ENCODE measurements around the gene AGO1. TPM values are rescaled to one million over a fixed set of nuclear protein-coding genes. Genes with fewer than 3 reads are reported as not detected.

AGO1 gene
- total and polyA plus RNA-seq, 2 of the 8 experiments (the other 6 are each of a cell fraction or from before 2014, with no cell fraction given) = 15.1 to 73.7 TPM

GRCh38 chr1:35929730-35930592, 47.0 kb downstream of the AGO1 start:
- H2BK12ac ChIP-seq (ENCODE audit: low read depth, low read length) = no peak overlapping the region
- no peaks in the 10 kb centered on the region; the same call in 1 of the 2 replicates for H3K79me1 ChIP-seq (ENCODE audit: low read depth, low read length)
- TF ChIP-seq SIN3A (conservative IDR thresholded peaks at IDR 0.05 in 1 of 2, IDR thresholded peaks at IDR 0.05 in 1 of 2; ENCODE audit: low read depth in 1 of 2, low read length in 2 of 2) (0 out of 4 replicates have a peak, but pooled peaks of 1 of the 2 experiments have one; percentile 11), CHD1 (IDR thresholded peaks at IDR 0.05; ENCODE audit: low read depth, low read length) (no peak), SP1 (IDR thresholded peaks at IDR 0.05; ENCODE audit: low read depth, low read length) (0 out of 2 replicates have a peak, but pooled peaks have one; percentile 23), ATF2 (IDR thresholded peaks at IDR 0.05; ENCODE audit: low read length) (peak; percentile 31; the same call in 1 of the 2 replicates)
- WGBS, 2 experiments (ENCODE audit: extremely low coverage in 1 of 2, insufficient coverage in 1 of 2, insufficient read length in 1 of 2, insufficient replicate concordance in 2 of 2, low coverage in 1 of 2, low lambda C conversion rate in 2 of 2, missing lambda C conversion rate in 1 of 2) = 3% methylated on average over 15 of the region's 15 CpGs; no CpG with 5 or more reads in 1 of the 2 experiments
- 0 out of 2 replicates have a peak, but pooled peaks cover 6% of the 10 kb centered on the region for H3K23me2 ChIP-seq (ENCODE audit: low read depth, low read length)
- H3K4ac ChIP-seq (replicated peaks; ENCODE audit: insufficient read length, low read depth, low read length) = no peak overlapping the region
- H3K4me2 ChIP-seq (ENCODE audit: insufficient read depth in 1 of 2, low read depth in 2 of 2, low read length in 2 of 2) = peak overlapping the region; percentile 78 to 85
- H3K36me3 ChIP-seq (ENCODE audit: control insufficient read depth in 2 of 4, insufficient read depth in 4 of 4, low read length in 3 of 4) = no peaks in the 10 kb centered on the region; a peak in 1 of 8 replicates
- ChIA-PET POLR2A (ENCODE audit: partially characterized antibody) (interaction anchor here (0.7 to 2.6 kb wide), 12 partner anchors 9 to 288 kb away, joined by 3 to 20 read pairs (median 4); partner anchors contain the start of gene AGO1), CTCF (ENCODE audit: partially characterized antibody) (interaction anchor here (0.8 to 1.4 kb wide), 2 partner anchors 15 to 44 kb away, joined by 3 read pairs; no protein-coding TSS in a partner anchor)
- H3K9ac ChIP-seq (replicated peaks in 1 of 4; ENCODE audit: extremely low read depth in 1 of 4, low read depth in 3 of 4, low read length in 3 of 4) = peak overlapping the region; percentile 75 to 89 (median 78)
- H4K91ac ChIP-seq (replicated peaks; ENCODE audit: insufficient read length, low read length) = no peak overlapping the region
- H3K4me3 ChIP-seq (ENCODE audit: extremely low read depth in 1 of 4, insufficient read depth in 2 of 4, low read depth in 3 of 4, low read length in 4 of 4) = peak overlapping the region; percentile 85 to 92 (median 90)
- H2BK15ac ChIP-seq (ENCODE audit: low read length) = no peak overlapping the region
- H2BK120ac ChIP-seq (replicated peaks; ENCODE audit: low read depth, low read length) = no peak overlapping the region
- DNase-seq (ENCODE audit: low read depth in 1 of 2, low spot score in 2 of 2) (peak; percentile 13 to 55), FAIRE-seq (no peak)
- H3K56ac ChIP-seq (replicated peaks; ENCODE audit: insufficient read length, low read depth, low read length) = peak overlapping the region; percentile 42
- H4K8ac ChIP-seq (ENCODE audit: extremely low read depth, insufficient read depth, low read length) = no peak overlapping the region
- H4K5ac ChIP-seq (ENCODE audit: insufficient read length, low read depth, low read length) = peak overlapping the region; percentile 68
- H3K23ac ChIP-seq (ENCODE audit: insufficient read length) = no peak overlapping the region
- H2AK5ac ChIP-seq (ENCODE audit: low read depth, low read length) = no peak overlapping the region
- H3K4me1 ChIP-seq (replicated peaks in 1 of 4; ENCODE audit: control insufficient read depth in 3 of 4, insufficient read depth in 4 of 4, low read length in 3 of 4) = peaks cover 0 to 3% (median 0%) of the 10 kb centered on the region in 4 experiments; a peak in 2 of 7 replicates
- H3K27ac ChIP-seq (ENCODE audit: low read depth, low read length) = peak overlapping the region; percentile 86; the same call in 1 of the 2 replicates
- H2AFZ ChIP-seq (ENCODE audit: low read length) = no peak overlapping the region
- H3K27me3 ChIP-seq (replicated peaks in 1 of 4; ENCODE audit: control insufficient read depth in 3 of 4, extremely low read depth in 1 of 4, insufficient read depth in 3 of 4, low read length in 3 of 4) = no peaks in the 10 kb centered on the region
- peaks cover 3 to 35% of the 10 kb centered on the region in 2 experiments for H3K79me2 ChIP-seq (ENCODE audit: control insufficient read depth in 1 of 2, insufficient read depth in 2 of 2, low read length in 2 of 2)
- no peaks in the 10 kb centered on the region for H3K9me3 ChIP-seq (ENCODE audit: insufficient read depth in 2 of 2, low read depth in 1 of 2, low read length in 1 of 2)
- peak overlapping the region; percentile 52; the same call in 1 of the 2 replicates for H3K18ac ChIP-seq (ENCODE audit: extremely low read depth, low read length)
- no peak overlapping the region for H2BK20ac ChIP-seq (ENCODE audit: low read length)
- H3K14ac ChIP-seq (ENCODE audit: insufficient read length) = no peak overlapping the region
- H4K20me1 ChIP-seq (replicated peaks in 1 of 2; ENCODE audit: control insufficient read depth in 1 of 2, insufficient read depth in 2 of 2, low read length in 2 of 2) = no peaks in the 10 kb centered on the region
- 0 out of 2 replicates have a peak overlapping the region, but pooled peaks have one; percentile 54 for H2BK5ac ChIP-seq (ENCODE audit: low read depth, low read length)
